ENCODE data around the gene GIMD1.
"Not testable (repeated sequence)": the region's sequence is repeated elsewhere in the genome, so short reads cannot be mapped to it uniquely, and the experiment has no call there.

Gene GIMD1

DNA sequence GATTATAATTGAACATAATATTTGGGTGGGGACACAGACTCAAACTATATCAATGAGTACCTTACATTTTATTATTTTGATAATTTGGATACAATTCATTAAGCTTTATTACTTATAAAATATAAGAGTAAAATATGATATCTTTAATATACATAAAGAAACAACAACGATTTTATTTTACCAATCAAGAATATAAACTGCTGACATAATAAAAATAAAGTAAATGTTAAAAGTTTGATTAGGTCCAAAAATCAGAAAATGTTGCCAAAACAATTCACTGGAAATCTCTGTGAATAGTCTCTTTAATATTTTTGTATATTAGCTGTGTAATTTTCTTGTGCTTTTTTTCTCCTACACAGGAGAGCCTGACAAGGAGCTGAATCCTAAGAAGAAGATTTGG, 21.4 kb downstream of the GIMD1 start:
- no peak for DNase-seq

- no peak for DNase-seq
Observed at GRCh38 chr4:106344647-106344970, 24.0 kb downstream of the GIMD1 start.

- DNase-seq, result no peak
Observed at GRCh38 chr4:106343865-106344646, 24.5 kb downstream of the GIMD1 start.

GRCh38 chr4:106340774-106341173, 27.8 kb downstream of the GIMD1 start:
- no peak for DNase-seq

DNA sequence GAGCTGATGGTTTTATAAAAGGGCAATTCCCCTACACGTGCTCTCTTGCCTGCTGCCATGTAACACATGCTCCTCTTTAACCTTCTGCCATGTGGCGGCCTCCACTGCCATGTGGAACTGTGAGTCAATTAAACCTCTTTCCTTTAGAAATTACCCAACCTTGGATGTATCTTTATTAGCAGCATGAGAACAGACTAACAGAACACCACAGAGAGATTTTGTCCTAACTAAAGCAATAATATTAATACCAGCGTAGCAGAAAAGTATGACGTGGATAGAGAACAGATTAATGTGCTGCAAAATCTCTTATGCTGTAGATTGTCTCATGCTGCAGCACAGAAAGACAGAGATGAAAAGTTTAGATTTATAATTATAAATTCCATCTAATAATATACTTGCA, 29.1 kb downstream of the GIMD1 start:
- no peak for DNase-seq

- DNase-seq, result no peak
Observed at GRCh38 chr4:106338671-106339070, 29.9 kb downstream of the GIMD1 start.

DNA sequence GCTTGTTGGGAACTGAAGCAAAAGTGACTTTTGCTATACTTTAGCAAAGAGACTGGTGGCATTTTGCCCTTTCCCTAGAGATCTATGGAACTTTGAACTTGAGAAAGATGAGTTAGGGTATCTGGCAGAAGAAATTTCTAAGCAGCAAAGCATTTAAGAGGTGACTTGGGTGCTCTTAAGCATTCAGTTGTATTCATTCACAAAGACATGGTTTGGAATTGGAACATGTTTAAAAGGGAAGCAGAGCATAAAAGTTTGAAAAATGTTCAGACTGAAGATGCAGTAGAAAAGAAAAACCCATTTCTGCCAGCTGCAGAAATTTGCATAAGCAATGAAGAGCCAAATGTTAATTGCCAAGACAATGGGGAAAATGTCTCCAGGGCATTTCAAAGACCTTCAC, 30.7 kb downstream of the GIMD1 start:
- no peak for DNase-seq

DNA sequence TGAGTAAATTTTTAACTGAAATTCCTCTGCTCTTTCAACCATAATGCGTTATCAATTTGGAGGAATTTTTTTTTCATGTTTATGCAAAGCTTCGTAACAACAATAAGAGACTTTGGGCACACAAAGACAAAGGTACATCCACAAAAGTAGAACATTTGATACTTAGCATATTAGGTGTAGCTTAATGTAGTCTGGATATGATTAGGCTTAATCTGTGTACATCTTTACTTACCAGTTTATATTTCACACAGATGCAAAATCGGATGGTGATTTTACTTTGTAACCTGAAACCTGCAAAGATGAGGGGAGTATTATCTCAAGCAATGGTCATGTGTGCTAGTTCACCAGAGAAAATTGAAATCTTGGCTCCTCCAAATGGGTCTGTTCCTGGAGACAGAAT, 32.0 kb downstream of the GIMD1 start:
- DNase-seq, result no peak

GRCh38 chr4:106334741-106335470, 33.7 kb downstream of the GIMD1 start:
- no peak for DNase-seq

- no peak for DNase-seq
Observed at GRCh38 chr4:106333186-106333585, 35.4 kb downstream of the GIMD1 start.

DNA sequence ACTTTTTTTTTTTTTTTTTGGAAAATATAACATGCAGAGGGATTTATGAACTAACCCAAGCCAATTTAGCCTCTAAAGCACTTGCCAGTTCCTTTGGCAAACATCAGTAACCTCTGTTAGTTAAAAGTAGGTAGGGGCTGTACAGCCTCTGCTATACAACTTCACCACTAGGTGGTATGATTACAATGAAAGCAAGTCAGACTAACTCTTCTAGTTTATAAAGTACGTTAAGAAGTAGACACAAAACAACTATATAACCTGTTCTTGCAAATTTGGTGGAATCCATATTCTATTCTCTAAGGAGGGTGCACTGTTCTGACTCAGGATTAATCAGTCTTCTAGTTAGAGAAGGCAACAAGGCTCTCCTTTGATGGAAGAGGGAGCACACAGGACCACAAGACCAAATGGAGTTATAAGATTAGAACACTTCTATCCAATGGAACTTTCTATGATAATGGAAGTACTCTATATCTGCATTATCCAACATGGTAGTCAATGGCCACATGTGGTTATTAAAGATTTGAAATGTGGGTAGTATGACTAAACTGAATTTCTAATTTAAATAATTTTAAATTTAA, 39.4 kb downstream of the GIMD1 start:
- no peak for DNase-seq

DNA sequence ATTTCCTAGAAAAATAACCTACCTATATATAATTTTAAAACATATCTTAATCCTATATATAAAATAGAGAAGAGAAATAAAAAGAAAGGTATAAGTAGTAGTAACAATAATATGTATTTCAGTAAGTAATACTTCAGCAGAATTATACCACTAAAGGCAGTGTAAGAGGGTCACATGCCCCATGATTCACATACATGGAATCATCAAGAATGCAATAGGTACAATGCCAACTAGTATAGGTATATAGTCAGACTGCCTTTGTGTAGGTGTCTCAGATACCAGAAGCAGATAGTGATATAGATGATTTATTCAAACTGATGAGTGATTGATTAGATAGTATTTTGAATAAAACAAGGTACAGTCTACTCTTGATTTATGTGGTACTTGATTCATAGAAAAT, 42.8 kb downstream of the GIMD1 start:
- DNase-seq, result no peak

- DNase-seq, result no peak
Observed at GRCh38 chr4:106323119-106323518, 45.5 kb downstream of the GIMD1 start.

GRCh38 chr4:106321814-106322213, 46.8 kb downstream of the GIMD1 start:
- not testable (repeated sequence) for DNase-seq

DNA sequence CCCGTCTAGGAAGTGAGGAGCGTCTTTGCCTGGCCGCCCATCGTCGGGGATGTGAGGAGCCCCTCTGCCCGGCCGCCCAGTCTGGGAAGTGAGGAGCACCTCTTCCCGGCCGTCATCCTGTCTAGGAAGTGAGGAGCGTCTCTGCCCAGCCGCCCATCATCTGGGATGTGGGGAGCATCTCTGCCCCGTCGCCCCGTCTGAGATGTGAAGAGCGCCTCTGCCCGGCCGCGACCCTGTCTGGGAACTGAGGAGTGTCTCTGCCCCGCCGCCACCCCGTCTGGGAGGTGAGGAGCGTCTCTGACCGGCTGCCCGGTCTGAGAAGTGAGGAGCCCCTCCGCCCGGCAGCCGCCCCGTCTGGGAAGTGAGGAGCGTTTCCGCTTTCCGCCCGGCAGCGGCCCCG, 47.4 kb downstream of the GIMD1 start:
- not testable (repeated sequence) for DNase-seq

DNA sequence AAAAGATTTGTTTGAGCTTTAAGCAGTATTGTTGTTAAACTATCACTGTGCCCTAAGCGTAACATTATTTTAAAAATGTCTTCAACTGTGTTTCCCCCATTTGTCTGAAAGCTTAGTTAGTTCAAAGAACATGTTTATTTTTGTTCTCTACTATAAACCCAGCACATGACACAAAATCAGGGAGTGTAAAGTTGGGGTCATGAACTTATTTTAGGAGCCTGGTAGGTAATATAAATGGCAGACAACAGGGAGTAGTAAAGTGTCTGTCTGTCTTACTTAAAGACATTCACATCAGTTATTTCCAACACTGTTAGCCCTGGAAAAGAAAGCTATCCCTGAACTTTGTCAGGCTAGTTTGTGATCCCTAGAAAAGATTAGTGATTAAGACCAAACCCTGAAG, 48.3 kb downstream of the GIMD1 start:
- DNase-seq, result no peak

DNA sequence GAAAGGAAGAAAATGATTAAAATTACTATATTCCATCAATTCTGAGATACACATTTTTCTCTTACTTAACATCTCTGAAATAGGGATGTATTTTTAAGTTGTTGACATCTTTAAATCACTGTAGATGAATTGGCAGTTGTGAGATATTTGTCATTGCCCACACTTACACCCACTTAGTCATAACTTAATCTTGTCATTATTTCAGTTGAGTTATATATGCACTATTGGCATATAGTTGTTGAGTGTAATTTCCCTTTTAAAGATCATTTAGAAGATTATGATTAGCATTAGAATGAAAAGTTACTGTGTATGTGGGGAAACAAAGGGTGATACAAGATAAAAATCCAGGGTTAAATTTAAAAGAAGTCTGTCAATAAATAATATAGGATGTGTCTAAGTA, 50.1 kb downstream of the GIMD1 start:
- DNase-seq, result no peak

- no peak for DNase-seq
Observed at GRCh38 chr4:106317815-106318214, 50.8 kb downstream of the GIMD1 start.

DNA sequence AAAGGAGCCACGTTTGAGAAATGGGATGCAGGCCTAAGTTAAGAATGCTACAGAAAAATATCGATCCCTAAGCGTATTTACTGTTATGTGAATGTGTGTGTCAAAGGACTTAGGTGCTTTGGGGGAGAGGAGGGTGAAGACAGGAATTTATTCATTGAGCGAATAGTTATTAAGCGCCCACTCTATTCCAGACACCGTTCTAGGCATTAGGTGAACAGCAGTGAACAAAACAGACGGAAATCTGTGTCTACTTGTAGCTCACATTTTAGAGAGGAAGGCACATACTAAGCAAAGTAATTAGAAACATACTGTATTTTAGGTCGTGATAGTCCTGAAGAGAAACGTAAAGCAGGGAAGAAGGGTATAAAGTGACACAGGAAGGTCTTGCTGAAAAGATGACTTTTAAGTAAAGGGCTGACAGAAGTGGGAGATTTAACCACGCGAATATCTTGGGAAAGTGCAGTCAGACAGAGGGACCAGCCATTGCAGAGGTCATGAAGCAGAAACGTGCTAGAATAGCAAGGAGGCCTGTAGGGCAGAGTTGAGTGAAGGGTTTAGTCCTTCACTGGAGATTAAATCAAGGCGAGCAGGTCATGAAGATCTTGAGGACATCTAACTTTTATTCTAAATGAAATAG, 51.7 kb downstream of the GIMD1 start:
- no peak for DNase-seq

GRCh38 chr4:106315968-106316772, 52.4 kb downstream of the GIMD1 start, which contains the start of the genes AIMP1 and TBCK:
TSS of gene AIMP1 (plus strand) at chr4:106316550. CDS start at chr4:106325010, 8,460 bp downstream.
TSS of gene TBCK (minus strand) at chr4:106316209. CDS start at chr4:106308960, 7,249 bp downstream.
- DNase-seq, result peak; percentile 86

DNA sequence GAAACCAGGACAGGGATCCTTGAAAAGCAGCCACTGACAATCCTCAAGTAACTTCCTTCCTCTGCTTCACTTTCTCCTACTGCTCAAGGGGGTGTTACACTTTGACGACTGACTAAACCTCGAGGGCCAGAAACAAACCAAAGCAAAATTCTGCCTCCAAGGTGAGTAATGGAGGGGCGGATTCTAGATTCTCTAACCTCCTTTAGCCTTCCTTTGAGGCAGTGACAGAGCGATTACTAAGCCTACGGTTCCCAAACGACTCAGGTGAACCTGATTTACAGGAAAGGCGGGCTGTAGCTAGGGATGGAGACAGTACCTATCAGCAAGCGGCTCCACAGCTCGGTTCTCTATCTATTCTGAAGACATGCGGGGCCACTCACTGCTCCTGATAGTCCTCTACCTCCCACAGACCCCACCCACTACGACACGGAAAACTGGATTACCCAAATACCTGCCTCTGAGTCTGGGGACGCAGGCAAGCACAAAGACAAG, 53.1 kb downstream of the GIMD1 start:
- DNase-seq, result peak; percentile 16

DNA sequence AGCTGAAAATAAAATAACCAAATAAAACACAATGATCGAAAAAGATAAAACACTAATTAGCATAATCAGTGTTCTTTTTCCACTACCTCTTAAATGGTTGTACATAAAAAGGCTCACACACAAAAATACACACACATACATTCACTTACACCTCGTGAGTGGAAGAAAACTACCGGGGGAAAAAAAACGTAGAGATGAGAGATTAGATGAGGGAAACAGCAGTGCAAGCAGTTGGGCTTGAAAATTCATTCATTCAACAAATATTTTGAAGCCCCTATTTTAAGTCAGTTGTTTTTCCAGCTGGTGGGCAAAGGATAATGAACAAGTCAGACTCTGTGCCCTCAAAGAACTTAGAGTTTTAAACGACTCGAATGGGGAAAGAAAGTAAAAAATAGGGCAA, 53.6 kb downstream of the GIMD1 start:
- no peak for DNase-seq
